Measurements from ENCODE around the gene CCNG1.

GRCh38 chr5:163395792-163396191 lies 41.6 kb upstream of the CCNG1 start:
- TF ChIP-seq, protein P1, sequence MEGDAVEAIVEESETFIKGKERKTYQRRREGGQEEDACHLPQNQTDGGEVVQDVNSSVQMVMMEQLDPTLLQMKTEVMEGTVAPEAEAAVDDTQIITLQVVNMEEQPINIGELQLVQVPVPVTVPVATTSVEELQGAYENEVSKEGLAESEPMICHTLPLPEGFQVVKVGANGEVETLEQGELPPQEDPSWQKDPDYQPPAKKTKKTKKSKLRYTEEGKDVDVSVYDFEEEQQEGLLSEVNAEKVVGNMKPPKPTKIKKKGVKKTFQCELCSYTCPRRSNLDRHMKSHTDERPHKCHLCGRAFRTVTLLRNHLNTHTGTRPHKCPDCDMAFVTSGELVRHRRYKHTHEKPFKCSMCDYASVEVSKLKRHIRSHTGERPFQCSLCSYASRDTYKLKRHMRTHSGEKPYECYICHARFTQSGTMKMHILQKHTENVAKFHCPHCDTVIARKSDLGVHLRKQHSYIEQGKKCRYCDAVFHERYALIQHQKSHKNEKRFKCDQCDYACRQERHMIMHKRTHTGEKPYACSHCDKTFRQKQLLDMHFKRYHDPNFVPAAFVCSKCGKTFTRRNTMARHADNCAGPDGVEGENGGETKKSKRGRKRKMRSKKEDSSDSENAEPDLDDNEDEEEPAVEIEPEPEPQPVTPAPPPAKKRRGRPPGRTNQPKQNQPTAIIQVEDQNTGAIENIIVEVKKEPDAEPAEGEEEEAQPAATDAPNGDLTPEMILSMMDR (optimal IDR thresholded peaks at IDR 0.05 in 1 of 3, IDR thresholded peaks at IDR 0.05 in 1 of 3, conservative IDR thresholded peaks at IDR 0.05 in 1 of 3; ENCODE audit: extremely low read depth in 1 of 3, insufficient read depth in 2 of 3, low read length in 3 of 3): no peak
- TF ChIP-seq EZH2 (IDR thresholded peaks at IDR 0.05; ENCODE audit: low read length): no peak

Measured in keratinocyte (primary cell).